Activated CD4-positive, CD25-positive, alpha-beta regulatory T cell (primary cell): ENCODE results near the gene DLGAP5.

ENCODE experiments used
- DNase-seq, 4 experiments: peaks; one replicate each; lab custom pipeline; 2025; lab: John Stamatoyannopoulos, UW

DLGAP5 gene

DNA sequence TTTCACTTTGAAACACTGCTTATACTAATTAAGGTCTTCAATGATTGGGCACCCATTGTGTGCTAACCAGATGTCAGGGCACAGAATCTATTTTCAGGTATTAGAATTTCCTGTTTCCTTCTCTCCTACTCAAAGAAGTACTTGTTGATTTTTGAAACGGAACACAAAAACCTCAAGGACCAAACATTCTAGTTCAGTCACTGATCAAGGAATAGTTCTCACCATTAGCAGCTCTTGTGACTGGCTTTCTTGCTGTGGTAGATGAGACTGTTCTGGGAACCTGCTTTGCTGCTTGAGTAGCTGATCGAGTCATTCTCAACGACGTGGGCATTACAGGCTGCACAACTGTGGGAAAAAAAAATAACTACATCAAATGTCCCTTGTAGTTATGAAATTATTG lies 11.0 kb downstream of the DLGAP5 start:
- no peak for DNase-seq

DNA sequence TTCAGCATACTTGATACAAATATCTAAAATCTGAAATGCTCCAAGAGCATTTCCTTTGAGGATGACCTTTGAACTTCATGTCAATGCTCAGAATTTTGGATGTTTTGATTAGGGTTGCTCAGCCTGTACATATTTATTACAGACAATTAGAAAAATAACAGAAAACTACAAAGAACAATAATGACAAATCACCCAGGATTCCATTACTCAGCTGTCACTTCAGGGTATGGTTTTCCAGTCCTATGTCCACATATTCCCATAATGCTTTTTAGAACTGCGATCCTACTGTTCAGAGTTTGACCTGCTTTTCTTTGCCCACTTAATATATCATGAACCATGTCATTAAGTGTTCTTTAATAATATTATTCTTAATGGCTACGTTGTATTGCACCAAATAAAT lies 11.4 kb downstream of the DLGAP5 start:
- no peak for DNase-seq

DNA sequence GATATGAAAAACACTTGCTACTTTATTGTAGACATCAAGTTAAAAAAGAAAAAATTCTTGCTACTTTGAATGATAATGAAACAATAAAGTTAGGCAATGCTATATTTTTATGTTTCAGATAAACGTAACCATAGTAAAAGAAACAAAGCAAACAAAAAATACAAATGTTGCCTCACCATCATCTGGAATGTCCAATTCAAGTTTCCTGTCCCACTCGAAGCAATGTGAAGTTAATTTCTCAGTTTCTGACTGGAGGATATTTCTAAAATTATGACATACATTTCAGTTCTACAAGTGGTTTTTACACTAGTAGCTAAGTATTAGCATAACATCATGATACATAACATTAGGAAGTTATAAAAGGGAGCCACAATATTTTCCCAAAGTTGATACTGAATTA lies 20.9 kb downstream of the DLGAP5 start:
- DNase-seq, result no peak

DNA sequence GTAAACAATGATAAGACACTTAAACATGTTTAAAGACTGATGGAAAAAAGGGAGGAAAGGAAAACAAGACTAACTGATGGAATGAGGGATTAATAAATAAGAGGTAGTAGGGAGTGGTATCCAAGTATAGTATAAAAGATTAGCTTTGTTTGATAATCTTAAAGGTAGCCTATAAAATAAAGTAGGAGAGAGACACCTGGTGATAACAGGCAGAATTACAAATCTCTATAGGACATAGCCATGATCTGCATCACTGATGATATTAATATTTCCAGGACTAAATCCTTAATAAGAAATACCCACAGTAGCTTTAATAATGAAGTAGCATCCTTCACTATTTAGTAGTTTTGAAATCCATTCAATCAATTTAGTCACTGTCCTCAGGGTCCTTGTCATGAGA lies 30.4 kb downstream of the DLGAP5 start:
- no peak for DNase-seq

DNA sequence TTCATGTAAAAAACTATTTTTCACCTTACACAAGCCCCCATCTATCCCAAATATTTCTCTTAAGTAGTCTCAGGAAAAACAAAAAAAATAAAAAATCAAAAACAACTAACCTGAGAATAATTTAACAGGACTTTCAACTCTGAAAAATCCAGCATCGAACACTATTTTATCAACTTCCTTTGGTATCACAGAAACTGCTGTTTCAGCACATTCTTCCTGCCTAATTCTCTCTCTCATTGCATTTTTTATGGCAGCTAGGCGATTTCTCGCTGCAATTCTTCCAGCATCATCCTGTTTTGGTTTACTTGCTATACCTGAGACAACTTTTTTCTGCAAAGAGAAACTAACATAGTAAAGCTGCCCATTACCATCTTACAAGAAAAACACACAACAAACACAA lies 33.0 kb downstream of the DLGAP5 start:
- DNase-seq, result no peak

GRCh38 chr14:55157080-55157479 lies 34.3 kb downstream of the DLGAP5 start:
- no peak for DNase-seq

GRCh38 chr14:55153951-55154350 lies 37.4 kb downstream of the DLGAP5 start:
- no peak for DNase-seq

GRCh38 chr14:55152052-55152753 lies 39.2 kb downstream of the DLGAP5 start:
- no peak for DNase-seq

GRCh38 chr14:55151601-55152000 lies 39.8 kb downstream of the DLGAP5 start:
- no peak for DNase-seq

DNA sequence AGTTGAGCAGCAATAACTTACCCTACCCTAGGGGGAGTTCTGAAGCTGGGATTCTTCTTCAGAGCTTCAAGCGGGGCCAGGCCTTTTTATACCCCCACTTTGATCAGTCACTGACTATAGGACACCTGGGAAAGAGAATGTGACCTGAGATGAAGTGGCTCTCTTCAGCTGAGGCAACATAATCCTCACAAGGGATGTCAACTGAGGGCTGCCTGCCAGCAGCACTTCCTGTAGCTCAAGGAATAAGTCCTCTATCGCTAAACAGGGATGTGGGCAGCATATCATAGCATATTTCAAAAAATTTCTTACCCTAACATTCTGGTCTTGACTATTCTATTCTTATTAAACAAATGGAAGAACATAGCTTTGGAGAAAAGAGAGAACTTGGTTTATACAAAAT lies 45.0 kb downstream of the DLGAP5 start:
- no peak for DNase-seq

DNA sequence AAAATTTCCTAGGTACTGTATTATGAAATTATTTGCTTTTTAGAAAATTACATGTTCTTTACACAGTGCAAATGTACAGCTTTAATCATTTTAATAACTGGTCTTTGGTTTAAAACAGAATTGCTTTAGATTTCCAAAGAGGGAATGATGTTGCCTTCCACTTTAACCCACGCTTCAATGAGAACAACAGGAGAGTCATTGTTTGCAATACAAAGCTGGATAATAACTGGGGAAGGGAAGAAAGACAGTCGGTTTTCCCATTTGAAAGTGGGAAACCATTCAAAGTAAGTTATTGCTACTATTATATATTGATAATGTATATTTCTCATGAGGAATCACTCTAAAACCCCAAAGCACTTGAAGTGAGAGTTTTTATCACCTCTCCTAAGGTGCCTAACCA lies 48.9 kb downstream of the DLGAP5 start:
- DNase-seq, result no peak

DNA sequence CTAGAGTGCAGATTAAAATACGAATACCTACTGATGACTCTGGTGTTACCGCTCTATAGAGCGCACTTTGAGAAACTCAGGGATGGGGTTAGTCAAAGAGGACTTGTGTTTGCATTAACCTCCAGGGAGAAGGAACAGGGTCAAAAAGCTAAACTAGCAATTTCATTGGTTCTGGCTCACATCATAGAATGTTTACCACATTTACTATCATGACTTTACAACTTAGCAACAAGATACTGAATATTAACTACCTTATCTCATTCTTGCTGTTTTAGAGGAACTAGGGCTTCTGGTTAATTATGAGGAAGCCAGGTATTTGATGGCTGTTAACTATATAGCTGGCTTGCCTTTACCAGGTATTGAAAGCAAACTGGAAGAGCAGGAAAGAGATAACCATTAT lies 49.6 kb downstream of the DLGAP5 start:
- no peak for DNase-seq

- no peak for DNase-seq
Observed at GRCh38 chr14:55139696-55140509, 51.5 kb downstream of the DLGAP5 start.

GRCh38 chr14:55139141-55139540 lies 52.2 kb downstream of the DLGAP5 start:
- no peak for DNase-seq

GRCh38 chr14:55138091-55138490 lies 53.3 kb downstream of the DLGAP5 start:
- no peak for DNase-seq

DNA sequence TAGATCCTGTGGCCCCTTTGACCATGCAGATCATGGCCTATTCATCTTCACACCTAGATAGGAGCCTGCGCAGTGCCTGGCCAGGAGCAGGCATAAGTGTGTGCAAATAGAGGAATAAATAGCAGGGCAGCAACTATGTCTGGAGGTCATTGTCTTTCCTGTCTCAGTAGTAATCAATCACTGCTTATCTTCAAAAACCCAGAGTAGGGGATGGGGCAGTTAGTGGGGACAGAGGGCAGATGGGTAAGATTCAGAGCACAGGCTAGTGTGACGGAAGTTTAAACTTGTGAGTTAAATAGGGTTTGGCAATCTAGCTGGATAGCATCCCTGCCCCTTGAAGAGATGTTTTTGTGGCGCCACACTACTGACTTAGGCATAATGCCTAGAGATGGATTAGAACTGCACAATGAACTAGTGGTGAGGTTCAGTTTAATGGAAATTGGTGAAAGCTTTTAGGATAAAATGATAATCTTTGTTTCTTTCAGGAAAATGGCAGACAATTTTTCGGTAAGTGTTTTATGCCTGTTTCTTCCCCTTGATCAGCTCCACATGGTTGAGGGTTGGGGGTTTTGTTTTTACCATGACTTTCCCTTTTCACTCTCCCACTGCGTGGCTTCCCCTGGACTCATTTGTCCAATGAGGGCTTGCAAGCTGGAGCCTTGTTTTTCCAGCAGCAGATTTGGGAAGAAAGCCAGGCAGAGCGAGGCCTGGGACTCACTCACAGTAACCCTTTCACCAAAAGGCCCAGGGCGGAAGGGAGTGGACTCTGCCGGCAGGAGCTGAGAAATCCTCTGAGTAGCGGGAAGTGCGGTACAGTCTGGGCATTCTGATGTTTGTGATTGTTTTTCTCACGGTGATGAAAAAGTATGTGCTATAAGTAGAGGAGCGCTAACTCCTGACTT lies 54.2 kb downstream of the DLGAP5 start:
- DNase-seq, result no peak

DNA sequence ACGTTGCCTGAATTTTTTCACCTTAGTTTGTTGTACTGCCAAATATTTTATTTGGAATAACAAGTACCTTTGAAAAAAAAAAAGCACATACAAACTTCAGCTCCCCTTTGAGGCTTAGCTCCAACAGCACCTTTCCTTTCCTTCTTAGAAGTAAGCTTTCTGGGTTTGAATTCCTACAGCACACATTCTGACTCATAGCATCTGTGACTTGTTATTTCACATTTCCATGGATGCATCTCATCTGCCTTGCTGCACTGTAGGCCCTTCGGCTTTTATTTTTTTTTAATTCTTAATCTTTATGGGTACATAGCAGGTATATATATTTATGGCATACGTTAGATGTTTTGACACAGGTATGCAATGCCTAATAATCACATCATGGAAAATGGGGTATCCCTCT lies 55.1 kb downstream of the DLGAP5 start:
- no peak for DNase-seq

- no peak for DNase-seq
Observed at GRCh38 chr14:55133416-55133815, 58.0 kb downstream of the DLGAP5 start.

DNA sequence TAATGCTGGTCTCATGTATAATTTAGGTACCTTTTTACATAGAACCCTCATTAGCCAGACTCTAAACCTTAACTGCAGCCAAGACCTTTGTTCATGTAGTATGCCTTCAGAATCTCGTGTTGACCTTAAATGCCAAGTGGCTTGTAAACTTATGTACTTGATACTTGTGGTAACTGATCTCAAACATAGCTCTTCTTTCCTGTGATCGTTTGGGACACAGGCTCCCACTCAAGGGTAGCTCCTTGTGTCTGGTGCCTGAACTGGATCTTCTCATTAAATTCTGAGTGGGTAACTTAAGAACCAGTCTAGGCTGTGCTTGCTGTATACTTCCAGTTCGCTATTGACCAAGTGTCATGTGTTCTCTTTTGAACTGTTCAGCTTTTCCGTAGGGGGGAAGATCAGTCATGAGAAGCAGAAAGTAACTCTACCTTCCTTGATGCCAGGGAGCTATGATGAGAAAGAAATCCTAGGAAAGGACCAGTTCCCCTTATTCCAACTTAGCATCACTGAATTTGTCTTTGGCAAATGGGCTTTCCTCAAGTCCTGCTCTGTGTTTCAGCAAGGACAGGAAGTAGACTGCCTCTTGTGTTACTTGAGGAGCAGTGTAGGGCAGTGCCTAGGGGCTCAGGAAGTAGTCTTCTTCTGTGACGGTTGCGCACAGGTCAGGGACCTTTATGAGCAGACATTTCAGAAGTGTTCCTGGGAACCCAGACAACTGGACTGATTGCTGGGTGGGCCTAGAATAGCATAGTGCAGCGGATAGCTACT lies 59.8 kb downstream of the DLGAP5 start:
- no peak for DNase-seq

- no peak for DNase-seq
Observed at GRCh38 chr14:55130196-55130550, 61.2 kb downstream of the DLGAP5 start.

- peak in 3 of 4 experiments; percentile 15 to 30 (median 16) for DNase-seq
Observed at GRCh38 chr14:55129428-55130195, 61.8 kb downstream of the DLGAP5 start.
